Prostate gland (tissue), 2 donors: ENCODE data around the gene POLA1. TPM values are rescaled to one million over a fixed set of nuclear protein-coding genes. Genes with fewer than 3 reads are reported as not detected.
"Not testable (repeated sequence)": the region's sequence is repeated elsewhere in the genome, so short reads cannot be mapped to it uniquely, and the experiment has no call there.

Source experiments
- DNase-seq: peaks from one replicate; pipeline ENCODE4 v3.0.0-alpha.2; 2019; ENCODE audit warnings: low spot score
- H3K27ac ChIP-seq, 2 donors: fragments of 200-600 bp; sonication (generic); 2 replicates each; pipeline ENCODE4 v1.5.1; 2017 to 2019
- H3K27me3 ChIP-seq: fragments of 200-600 bp; sonication (generic); replicated peaks from 2 replicates; pipeline ENCODE4 v1.5.1; 2019; ENCODE audit not compliant: insufficient read depth
- H3K36me3 ChIP-seq, 2 donors: fragments of 200-600 bp; sonication (generic); 1 replicate in 1 of 2; 2 replicates in 1 of 2; pipeline versions ENCODE4 v1.5.1 to v1.8.1; 2017 to 2019
- H3K4me1 ChIP-seq: fragments of 200-600 bp; sonication (generic); replicated peaks from 2 replicates; pipeline ENCODE4 v1.5.1; 2019
- H3K4me3 ChIP-seq, 2 donors: fragments of 200-600 bp; sonication (generic); 2 replicates each; pipeline ENCODE4 v1.5.1; 2017 to 2019
- H3K9me3 ChIP-seq: fragments of 200-600 bp; sonication (generic); 2 replicates; pipeline ENCODE4 v1.5.1; 2017
- POLR2A ChIP-seq: fragments of 450-650 bp; IDR thresholded peaks from one replicate; pipeline ENCODE4 v1.6.1; 2016; ENCODE audit warnings: antibody characterized with exemption, mild to moderate bottlenecking
- POLR2AphosphoS5 ChIP-seq: sonication (generic); formaldehyde crosslinking; IDR thresholded peaks from one replicate; pipeline ENCODE4 v1.6.1; 2017; ENCODE audit warnings: antibody characterized with exemption
- WGBS: methylation state at CpG from one replicate; pipeline ENCODE4 v1.1.5; 2018; 5-methylcytosine and 5-hydroxymethylcytosine counted together
- intact Hi-C: fragments of 100-400 bp; cut with DNase I; formaldehyde crosslinking; loops from one replicate; pipeline ENCODE4 v1.14.2; 2022
- total RNA-seq, 2 donors: library from RNA; depleted of rRNA; stranded (reverse); fragments of >200 nt; gene quantifications; one replicate each; pipeline ENCODE4 v1.1.0, GENCODE V29; 2016
- TF ChIP-seq, protein P1 (sequence below), 4 experiments: fragments of 200-600 bp in 2 of 4; fragments of 450-650 bp in 2 of 4; sonication (generic) in 2 of 4; IDR thresholded peaks; 1 replicate in 3 of 4; 2 replicates in 1 of 4; pipeline ENCODE4 v1.5.1; 2016 to 2019; ENCODE audit warnings: antibody characterized with exemption in 4 of 4, mild to moderate bottlenecking in 2 of 4, moderate library complexity in 2 of 4

The POLA1 gene
- total RNA-seq, 2 donors from 2014 or later: 11.9 to 12.2 TPM

DNA sequence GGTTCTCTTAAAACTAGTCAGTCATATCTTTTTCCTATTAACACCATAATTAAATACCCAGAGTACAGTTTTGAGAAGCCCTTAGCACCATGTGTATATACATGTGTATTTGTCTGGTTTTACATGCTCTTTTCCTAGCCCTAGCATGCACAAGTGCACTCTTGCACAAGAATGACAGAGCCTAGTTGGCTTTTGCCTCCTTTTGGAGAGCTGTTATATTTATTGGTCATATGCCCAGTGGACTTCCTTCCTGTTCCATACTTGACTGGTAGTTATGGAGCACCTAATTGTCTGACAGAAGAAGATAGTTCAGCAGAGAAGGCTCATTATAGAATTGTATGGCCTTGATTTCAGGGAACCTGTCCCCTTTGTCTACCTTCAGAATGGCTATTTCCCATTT, 166.4 kb downstream of the POLA1 start:
- Histone ChIP-seq H3K27ac (no peak overlapping the region), H3K36me3 (no peaks in the 10 kb centered on the region), H3K4me3 (no peak overlapping the region), H3K4me1 (no peaks in the 10 kb centered on the region), H3K27me3 (no peaks in the 10 kb centered on the region), H3K9me3 (no peaks in the 10 kb centered on the region)
- DNase-seq: no peak
- intact Hi-C loops: no loop called here
- no peak for TF ChIP-seq POLR2AphosphoS5
- TF ChIP-seq, protein P1, sequence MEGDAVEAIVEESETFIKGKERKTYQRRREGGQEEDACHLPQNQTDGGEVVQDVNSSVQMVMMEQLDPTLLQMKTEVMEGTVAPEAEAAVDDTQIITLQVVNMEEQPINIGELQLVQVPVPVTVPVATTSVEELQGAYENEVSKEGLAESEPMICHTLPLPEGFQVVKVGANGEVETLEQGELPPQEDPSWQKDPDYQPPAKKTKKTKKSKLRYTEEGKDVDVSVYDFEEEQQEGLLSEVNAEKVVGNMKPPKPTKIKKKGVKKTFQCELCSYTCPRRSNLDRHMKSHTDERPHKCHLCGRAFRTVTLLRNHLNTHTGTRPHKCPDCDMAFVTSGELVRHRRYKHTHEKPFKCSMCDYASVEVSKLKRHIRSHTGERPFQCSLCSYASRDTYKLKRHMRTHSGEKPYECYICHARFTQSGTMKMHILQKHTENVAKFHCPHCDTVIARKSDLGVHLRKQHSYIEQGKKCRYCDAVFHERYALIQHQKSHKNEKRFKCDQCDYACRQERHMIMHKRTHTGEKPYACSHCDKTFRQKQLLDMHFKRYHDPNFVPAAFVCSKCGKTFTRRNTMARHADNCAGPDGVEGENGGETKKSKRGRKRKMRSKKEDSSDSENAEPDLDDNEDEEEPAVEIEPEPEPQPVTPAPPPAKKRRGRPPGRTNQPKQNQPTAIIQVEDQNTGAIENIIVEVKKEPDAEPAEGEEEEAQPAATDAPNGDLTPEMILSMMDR (IDR thresholded peaks at IDR 0.05): no peak
- TF ChIP-seq POLR2A: no peak

DNA sequence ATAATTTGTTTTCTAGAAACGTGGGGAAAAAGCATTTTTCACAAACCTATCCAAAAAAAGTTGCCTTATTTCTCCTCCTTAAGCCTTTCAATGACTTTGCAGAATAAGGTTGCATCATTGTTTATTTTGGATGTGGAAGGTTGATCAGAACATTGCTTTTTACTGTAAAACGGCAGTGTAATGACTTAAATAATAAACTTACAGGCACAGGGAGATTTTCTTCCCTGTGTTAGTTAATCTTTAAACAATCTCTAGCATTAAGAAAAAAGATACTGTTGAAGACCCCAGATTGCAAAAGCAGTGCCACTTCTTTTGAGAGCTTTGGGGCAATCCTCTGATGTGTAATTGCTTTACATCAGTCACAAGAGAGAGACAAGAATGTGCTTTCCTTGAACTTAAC, 168.6 kb downstream of the POLA1 start:
- WGBS: 34% methylated on average over 2 of the region's 2 CpGs
- H3K4me3 ChIP-seq: no peak overlapping the region
- H3K27ac ChIP-seq: no peak overlapping the region
- H3K9me3 ChIP-seq: no peaks in the 10 kb centered on the region
- H3K27me3 ChIP-seq: no peaks in the 10 kb centered on the region
- TF ChIP-seq POLR2A (no peak), POLR2AphosphoS5 (no peak)
- TF ChIP-seq, protein P1 (IDR thresholded peaks at IDR 0.05): no peak
- no peaks in the 10 kb centered on the region for H3K36me3 ChIP-seq
- DNase-seq: no peak
- intact Hi-C loops: no loop called here
- no peaks in the 10 kb centered on the region for H3K4me1 ChIP-seq

DNA sequence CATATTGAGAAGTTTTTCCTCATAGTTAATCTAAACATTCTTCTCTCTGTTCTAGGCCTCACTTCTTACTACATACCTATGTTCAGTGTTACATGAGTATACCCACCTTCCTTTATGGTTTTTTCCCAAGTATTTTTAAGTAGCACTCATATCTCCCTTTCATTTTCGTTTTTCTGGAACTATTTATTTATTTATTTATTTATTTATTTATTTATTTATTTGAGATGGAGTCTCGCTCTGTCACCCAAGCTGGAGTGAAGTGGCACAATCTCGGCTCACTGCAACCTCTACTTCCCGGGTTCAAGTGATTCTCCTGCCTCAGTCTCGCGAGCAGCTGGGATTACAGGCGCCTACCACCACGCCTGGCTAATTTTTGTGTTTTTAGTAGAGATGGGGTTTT, 170.1 kb downstream of the POLA1 start:
- 100% methylated on average over 8 of the region's 8 CpGs for WGBS
- H3K36me3 ChIP-seq, H3K4me3 ChIP-seq, intact Hi-C loops, H3K4me1 ChIP-seq, H3K27me3 ChIP-seq, H3K9me3 ChIP-seq, DNase-seq, H3K27ac ChIP-seq: not testable (repeated sequence)

DNA sequence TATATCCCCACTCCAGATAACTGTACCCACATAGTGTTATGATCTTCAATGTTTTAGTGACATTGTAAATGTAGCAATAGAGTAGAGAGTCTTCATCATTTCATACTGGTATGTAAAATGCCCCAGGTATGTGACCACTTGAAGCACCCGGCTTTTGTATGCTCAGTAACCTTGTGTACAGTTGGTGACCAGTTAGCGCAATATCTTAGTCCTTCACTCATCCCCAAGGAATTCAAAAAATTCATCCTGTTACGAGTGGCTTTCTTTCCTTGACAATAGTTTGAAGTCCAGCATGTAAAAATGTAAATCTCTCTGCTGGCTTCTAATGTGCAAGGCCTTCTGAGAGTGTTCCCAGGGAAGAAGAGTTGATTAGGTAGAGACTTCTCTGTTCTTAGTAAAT, 176.4 kb downstream of the POLA1 start:
- TF ChIP-seq, protein P1 (IDR thresholded peaks at IDR 0.05): no peak
- TF ChIP-seq POLR2AphosphoS5 (no peak), POLR2A (no peak)
- Histone ChIP-seq H3K36me3 (no peaks in the 10 kb centered on the region), H3K9me3 (no peaks in the 10 kb centered on the region), H3K27me3 (no peaks in the 10 kb centered on the region), H3K4me3 (no peak overlapping the region), H3K27ac (no peak overlapping the region), H3K4me1 (no peaks in the 10 kb centered on the region)
- 89% methylated on average over 3 of the region's 3 CpGs for WGBS
- DNase-seq: no peak
- intact Hi-C loops: no loop called here

DNA sequence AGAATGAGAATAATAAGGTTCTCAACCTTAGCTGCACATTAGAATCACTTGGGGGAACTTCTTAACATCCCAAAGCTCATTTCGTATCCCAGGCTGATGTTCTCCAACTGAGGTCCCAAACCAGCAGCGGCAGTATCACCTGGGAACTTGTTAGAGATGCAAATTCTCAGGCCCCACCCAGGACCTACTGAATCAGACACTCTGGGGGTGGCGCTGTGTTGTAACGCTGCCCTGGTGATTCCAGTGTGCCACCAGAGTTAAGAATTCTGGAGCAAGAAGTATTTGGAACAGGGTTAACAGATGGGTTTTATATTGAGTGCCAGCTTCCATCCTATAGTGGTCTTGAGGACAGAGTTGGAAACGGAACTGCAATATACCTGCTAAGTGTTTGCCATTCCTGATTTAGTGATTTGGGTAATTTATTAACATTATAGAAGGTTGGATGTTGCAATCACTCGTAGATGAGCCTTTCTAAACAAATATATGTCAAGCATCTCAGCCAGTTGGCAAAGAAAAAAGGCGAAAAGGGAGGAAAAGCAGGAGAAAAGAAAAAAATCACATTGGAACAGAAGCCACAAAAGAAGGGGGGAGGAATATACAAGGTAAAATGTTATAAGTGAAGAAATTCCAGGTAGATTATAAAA, 181.0 kb downstream of the POLA1 start:
- intact Hi-C loops: no loop called here

More for the DNA sequence above, 181.0 kb downstream of the POLA1 start:
- Histone ChIP-seq H3K27ac (no peak overlapping the region), H3K4me3 (no peak overlapping the region), H3K36me3 (no peaks in the 10 kb centered on the region), H3K27me3 (no peaks in the 10 kb centered on the region), H3K9me3 (no peaks in the 10 kb centered on the region), H3K4me1 (no peaks in the 10 kb centered on the region)
- DNase-seq: no peak
- no peak for TF ChIP-seq POLR2AphosphoS5
- TF ChIP-seq POLR2A: no peak
- TF ChIP-seq, protein P1 (IDR thresholded peaks at IDR 0.05): no peak
- WGBS: 51% methylated on average over 7 of the region's 7 CpGs
